ENCODE data around the gene CT47C1. TPM values are rescaled to one million over a fixed set of nuclear protein-coding genes. Genes with fewer than 3 reads are reported as not detected.

CT47C1 gene
- total RNA-seq, 4 donors from 2014 or later = not detected

- intact Hi-C loops (cut with DNase I; ENCODE audit: low total_unique reads) = no loop called here
- Histone ChIP-seq H3K4me3 (no peak overlapping the region), H3K4me1 (no peaks in the 10 kb centered on the region), H3K9me3 (no peaks in the 10 kb centered on the region), H3K27me3 (no peaks in the 10 kb centered on the region), H3K36me3 (no peaks in the 10 kb centered on the region), H3K27ac (no peak overlapping the region)
- DNase-seq = no peak
- TF ChIP-seq POLR2A (IDR thresholded peaks at IDR 0.05) = no peak
- TF ChIP-seq CTCF (IDR thresholded peaks at IDR 0.05) = no peak
These were observed 16.8 kb downstream of the CT47C1 start for GRCh38 chrX:119089619-119090018.

- H3K9me3 ChIP-seq = no peaks in the 10 kb centered on the region
- no peaks in the 10 kb centered on the region for H3K27me3 ChIP-seq
- no peak overlapping the region for H3K4me3 ChIP-seq
- DNase-seq = no peak
- TF ChIP-seq CTCF (IDR thresholded peaks at IDR 0.05) (no peak), POLR2A (IDR thresholded peaks at IDR 0.05) (no peak)
- intact Hi-C loops (cut with DNase I; ENCODE audit: low total_unique reads) = no loop called here
- no peaks in the 10 kb centered on the region for H3K4me1 ChIP-seq
- no peak overlapping the region for H3K27ac ChIP-seq
- H3K36me3 ChIP-seq = no peaks in the 10 kb centered on the region
These were observed 17.8 kb downstream of the CT47C1 start for GRCh38 chrX:119090627-119091026.

GRCh38 chrX:119093991-119094735 lies 21.4 kb downstream of the CT47C1 start:
- DNase-seq = no peak
- Histone ChIP-seq H3K4me1 (no peaks in the 10 kb centered on the region), H3K36me3 (no peaks in the 10 kb centered on the region), H3K4me3 (no peak overlapping the region), H3K27ac (no peak overlapping the region), H3K9me3 (no peaks in the 10 kb centered on the region), H3K27me3 (no peaks in the 10 kb centered on the region)
- no peak for TF ChIP-seq POLR2A (IDR thresholded peaks at IDR 0.05)
- intact Hi-C loops (cut with DNase I; ENCODE audit: low total_unique reads) = no loop called here

- no peaks in the 10 kb centered on the region for H3K4me1 ChIP-seq
- intact Hi-C loops (cut with DNase I; ENCODE audit: low total_unique reads) = no loop called here
- H3K27ac ChIP-seq = no peak overlapping the region
- H3K4me3 ChIP-seq = no peak overlapping the region
- no peak for TF ChIP-seq POLR2A (IDR thresholded peaks at IDR 0.05)
- no peak for TF ChIP-seq CTCF (IDR thresholded peaks at IDR 0.05)
- DNase-seq = no peak
- H3K36me3 ChIP-seq = no peaks in the 10 kb centered on the region
- no peaks in the 10 kb centered on the region for H3K27me3 ChIP-seq
- H3K9me3 ChIP-seq = no peaks in the 10 kb centered on the region
These were observed 22.0 kb downstream of the CT47C1 start for GRCh38 chrX:119094819-119095218.

GRCh38 chrX:119095936-119096335 lies 23.1 kb downstream of the CT47C1 start:
- no peak overlapping the region for H3K27ac ChIP-seq
- no peaks in the 10 kb centered on the region for H3K36me3 ChIP-seq

More at GRCh38 chrX:119095936-119096335, 23.1 kb downstream of the CT47C1 start:
- Histone ChIP-seq H3K4me1 (no peaks in the 10 kb centered on the region), H3K27me3 (no peaks in the 10 kb centered on the region), H3K4me3 (no peak overlapping the region), H3K9me3 (no peaks in the 10 kb centered on the region)
- no peak for DNase-seq
- intact Hi-C loops (cut with DNase I; ENCODE audit: low total_unique reads) = no loop called here
- TF ChIP-seq CTCF (IDR thresholded peaks at IDR 0.05) (no peak), POLR2A (IDR thresholded peaks at IDR 0.05) (no peak)

Measured in uterus (tissue), 4 donors.